Neural cell (in vitro differentiated cells): ENCODE measurements around the gene DBNDD1. TPM values are rescaled to one million over a fixed set of nuclear protein-coding genes. Genes with fewer than 3 reads are reported as not detected.
"Not testable (repeated sequence)": the region's sequence is repeated elsewhere in the genome, so short reads cannot be mapped to it uniquely, and the experiment has no call there.

ENCODE experiments used
- H2AFZ ChIP-seq: fragments of 200-600, 300-800 bp; sonication (generic), shearing (Covaris generic); 2 replicates; pipeline ENCODE4 v1.6.0; 2014; ENCODE audit warnings: low read depth, mild to moderate bottlenecking, antibody characterized with exemption, low read length, moderate library complexity
- H3F3A ChIP-seq: fragments of 200-600 bp; shearing (Covaris generic); 2 replicates; pipeline ENCODE4 v1.6.1; 2016; ENCODE audit warnings: mild to moderate bottlenecking, moderate library complexity, mixed read lengths, antibody characterized with exemption, low read length; ENCODE audit not compliant: insufficient read depth, poor library complexity, severe bottlenecking
- H3K27ac ChIP-seq: fragments of 200-600, 300-800 bp; sonication (generic), shearing (Covaris generic); 2 replicates; pipeline ENCODE4 v1.5.1; 2014; ENCODE audit warnings: mild to moderate bottlenecking, low read length, moderate library complexity
- H3K27me3 ChIP-seq: fragments of 300-800, 200-600 bp; sonication (generic), shearing (Covaris generic); 2 replicates; pipeline ENCODE4 v1.6.0; 2014; ENCODE audit warnings: mild to moderate bottlenecking, low read depth, low read length, moderate library complexity; ENCODE audit not compliant: insufficient read depth
- H3K36me3 ChIP-seq: fragments of 300-800, 200-600 bp; sonication (generic), shearing (Covaris generic); 2 replicates; pipeline ENCODE4 v1.5.1; 2014; ENCODE audit warnings: mild to moderate bottlenecking, antibody characterized with exemption, low read length, moderate library complexity; ENCODE audit not compliant: insufficient read depth
- H3K4me2 ChIP-seq: fragments of 300-800, 200-600 bp; sonication (generic), shearing (Covaris generic); 2 replicates; pipeline ENCODE4 v1.6.0; 2014; ENCODE audit warnings: mild to moderate bottlenecking, low read length
- H3K4me3 ChIP-seq: fragments of 300-800, 200-600 bp; sonication (generic), shearing (Covaris generic); 2 replicates; pipeline ENCODE4 v1.5.1; 2014; ENCODE audit warnings: mild to moderate bottlenecking, low read length, moderate library complexity
- H3K79me2 ChIP-seq: fragments of 200-600 bp; shearing (Covaris generic); replicated peaks from 2 replicates; pipeline ENCODE4 v1.6.0; 2014; ENCODE audit warnings: mild to moderate bottlenecking, low read length, moderate library complexity; ENCODE audit not compliant: insufficient read depth
- H3K9ac ChIP-seq: fragments of 300-800, 200-600 bp; sonication (generic), shearing (Covaris generic); 2 replicates; pipeline ENCODE4 v1.6.1; 2016; ENCODE audit warnings: mild to moderate bottlenecking, low read length, mixed read lengths
- H3K9me2 ChIP-seq: fragments of 200-600 bp; shearing (Covaris generic); 2 replicates; pipeline ENCODE4 v1.6.1; 2016; ENCODE audit warnings: mild to moderate bottlenecking, low read length, mixed read lengths; ENCODE audit not compliant: insufficient read depth
- H3K9me3 ChIP-seq: fragments of 200-600, 300-800 bp; sonication (generic), shearing (Covaris generic); 2 replicates; pipeline ENCODE4 v1.6.1; 2016; ENCODE audit warnings: mild to moderate bottlenecking, mixed run types, low read length, moderate library complexity, mixed read lengths
- H4K20me1 ChIP-seq: fragments of 200-600 bp; shearing (Covaris generic); 2 replicates; pipeline ENCODE4 v1.6.1; 2016; ENCODE audit warnings: mild to moderate bottlenecking, mixed run types; ENCODE audit not compliant: insufficient read depth
- EP300 ChIP-seq: fragments of 450-650 bp; conservative IDR thresholded peaks from 2 replicates; pipeline ENCODE4 v1.6.1; 2014; ENCODE audit warnings: antibody characterized with exemption, mild to moderate bottlenecking, moderate library complexity; ENCODE audit not compliant: poor library complexity, severe bottlenecking
- EZH2 ChIP-seq: fragments of 200-600, 300-800 bp; shearing (Covaris generic), sonication (generic); IDR thresholded peaks from 2 replicates; pipeline ENCODE4 v1.6.1; 2014; ENCODE audit warnings: antibody characterized with exemption, low read length, borderline replicate concordance, mild to moderate bottlenecking; ENCODE audit not compliant: insufficient read depth, poor library complexity, severe bottlenecking
- MXI1 ChIP-seq: fragments of 450-650 bp; conservative IDR thresholded peaks from 2 replicates; pipeline ENCODE4 v1.6.1; 2014; ENCODE audit warnings: antibody characterized with exemption, mild to moderate bottlenecking; ENCODE audit not compliant: poor library complexity, severe bottlenecking
- POLR2AphosphoS5 ChIP-seq: IDR thresholded peaks from 2 replicates; pipeline ENCODE4 v1.6.1; 2012
- RAD21 ChIP-seq: fragments of 450-650 bp; conservative IDR thresholded peaks from 2 replicates; pipeline ENCODE4 v1.6.1; 2014; ENCODE audit warnings: antibody characterized with exemption, mild to moderate bottlenecking, moderate library complexity
- SMC3 ChIP-seq: fragments of 450-650 bp; conservative IDR thresholded peaks from 2 replicates; pipeline ENCODE4 v1.6.1; 2014; ENCODE audit warnings: antibody characterized with exemption, mild to moderate bottlenecking, moderate library complexity; ENCODE audit not compliant: poor library complexity
- TAF1 ChIP-seq: IDR thresholded peaks from 2 replicates; pipeline ENCODE4 v1.6.1; 2012; ENCODE audit warnings: low read depth
- polyA plus RNA-seq: library from polyadenylated mRNA; depleted of rRNA; stranded (reverse); fragments of >200 nt; gene quantifications from 2 replicates; pipeline ENCODE4 v1.2.3, GENCODE V29; 2014
- TF ChIP-seq, protein P1 (sequence below): IDR thresholded peaks from 2 replicates; pipeline ENCODE4 v1.6.1; 2012; ENCODE audit warnings: borderline replicate concordance
- TF ChIP-seq, protein P2 (sequence below): fragments of 450-650 bp; IDR thresholded peaks from 2 replicates; pipeline ENCODE4 v1.5.1; 2014; ENCODE audit warnings: antibody characterized with exemption, mild to moderate bottlenecking, moderate library complexity; ENCODE audit not compliant: poor library complexity, severe bottlenecking

Gene DBNDD1
- polyA plus RNA-seq, 1 donor from 2014 or later = 15.4 TPM

DNA sequence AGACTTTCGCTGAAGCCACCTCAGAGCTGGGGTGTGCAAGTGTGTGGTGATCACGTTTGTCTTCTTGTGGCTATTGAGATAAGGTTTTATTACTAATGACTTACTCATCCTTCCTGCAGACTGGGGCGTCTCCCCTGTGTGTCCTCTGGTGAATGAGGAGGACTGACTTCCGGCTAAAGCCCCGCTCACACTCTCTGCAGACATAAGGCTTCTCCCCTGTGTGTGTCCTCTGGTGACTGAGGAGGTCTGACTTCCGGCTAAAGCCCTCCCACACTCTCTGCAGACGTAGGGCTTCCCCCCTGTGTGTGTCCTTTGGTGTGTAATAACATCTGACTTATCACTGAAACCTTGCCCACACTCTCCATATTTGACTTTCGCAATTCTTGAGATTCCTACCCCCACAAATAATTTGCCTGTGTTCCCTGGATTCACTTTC is 38.5 kb upstream of the DBNDD1 start:
- Histone ChIP-seq H3K9me3 (peaks cover 11% of the 10 kb centered on the region), H3K27me3 (no peaks in the 10 kb centered on the region), H3K27ac (no peak overlapping the region), H3K9ac (no peak overlapping the region), H3K79me2 (no peaks in the 10 kb centered on the region), H4K20me1 (no peaks in the 10 kb centered on the region), H3K36me3 (no peaks in the 10 kb centered on the region), H2AFZ (no peak overlapping the region), H3K9me2 (no peaks in the 10 kb centered on the region), H3F3A (no peaks in the 10 kb centered on the region), H3K4me3 (no peak overlapping the region), H3K4me2 (no peak overlapping the region)
- TF ChIP-seq SMC3 = no peak
- TF ChIP-seq MXI1 = no peak
- TF ChIP-seq TAF1 = no peak
- no peak for TF ChIP-seq RAD21
- TF ChIP-seq EZH2 = no peak
- TF ChIP-seq, protein P1, sequence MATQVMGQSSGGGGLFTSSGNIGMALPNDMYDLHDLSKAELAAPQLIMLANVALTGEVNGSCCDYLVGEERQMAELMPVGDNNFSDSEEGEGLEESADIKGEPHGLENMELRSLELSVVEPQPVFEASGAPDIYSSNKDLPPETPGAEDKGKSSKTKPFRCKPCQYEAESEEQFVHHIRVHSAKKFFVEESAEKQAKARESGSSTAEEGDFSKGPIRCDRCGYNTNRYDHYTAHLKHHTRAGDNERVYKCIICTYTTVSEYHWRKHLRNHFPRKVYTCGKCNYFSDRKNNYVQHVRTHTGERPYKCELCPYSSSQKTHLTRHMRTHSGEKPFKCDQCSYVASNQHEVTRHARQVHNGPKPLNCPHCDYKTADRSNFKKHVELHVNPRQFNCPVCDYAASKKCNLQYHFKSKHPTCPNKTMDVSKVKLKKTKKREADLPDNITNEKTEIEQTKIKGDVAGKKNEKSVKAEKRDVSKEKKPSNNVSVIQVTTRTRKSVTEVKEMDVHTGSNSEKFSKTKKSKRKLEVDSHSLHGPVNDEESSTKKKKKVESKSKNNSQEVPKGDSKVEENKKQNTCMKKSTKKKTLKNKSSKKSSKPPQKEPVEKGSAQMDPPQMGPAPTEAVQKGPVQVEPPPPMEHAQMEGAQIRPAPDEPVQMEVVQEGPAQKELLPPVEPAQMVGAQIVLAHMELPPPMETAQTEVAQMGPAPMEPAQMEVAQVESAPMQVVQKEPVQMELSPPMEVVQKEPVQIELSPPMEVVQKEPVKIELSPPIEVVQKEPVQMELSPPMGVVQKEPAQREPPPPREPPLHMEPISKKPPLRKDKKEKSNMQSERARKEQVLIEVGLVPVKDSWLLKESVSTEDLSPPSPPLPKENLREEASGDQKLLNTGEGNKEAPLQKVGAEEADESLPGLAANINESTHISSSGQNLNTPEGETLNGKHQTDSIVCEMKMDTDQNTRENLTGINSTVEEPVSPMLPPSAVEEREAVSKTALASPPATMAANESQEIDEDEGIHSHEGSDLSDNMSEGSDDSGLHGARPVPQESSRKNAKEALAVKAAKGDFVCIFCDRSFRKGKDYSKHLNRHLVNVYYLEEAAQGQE = no peak
- no peak for TF ChIP-seq POLR2AphosphoS5
- TF ChIP-seq EP300 = no peak
- TF ChIP-seq, protein P2, sequence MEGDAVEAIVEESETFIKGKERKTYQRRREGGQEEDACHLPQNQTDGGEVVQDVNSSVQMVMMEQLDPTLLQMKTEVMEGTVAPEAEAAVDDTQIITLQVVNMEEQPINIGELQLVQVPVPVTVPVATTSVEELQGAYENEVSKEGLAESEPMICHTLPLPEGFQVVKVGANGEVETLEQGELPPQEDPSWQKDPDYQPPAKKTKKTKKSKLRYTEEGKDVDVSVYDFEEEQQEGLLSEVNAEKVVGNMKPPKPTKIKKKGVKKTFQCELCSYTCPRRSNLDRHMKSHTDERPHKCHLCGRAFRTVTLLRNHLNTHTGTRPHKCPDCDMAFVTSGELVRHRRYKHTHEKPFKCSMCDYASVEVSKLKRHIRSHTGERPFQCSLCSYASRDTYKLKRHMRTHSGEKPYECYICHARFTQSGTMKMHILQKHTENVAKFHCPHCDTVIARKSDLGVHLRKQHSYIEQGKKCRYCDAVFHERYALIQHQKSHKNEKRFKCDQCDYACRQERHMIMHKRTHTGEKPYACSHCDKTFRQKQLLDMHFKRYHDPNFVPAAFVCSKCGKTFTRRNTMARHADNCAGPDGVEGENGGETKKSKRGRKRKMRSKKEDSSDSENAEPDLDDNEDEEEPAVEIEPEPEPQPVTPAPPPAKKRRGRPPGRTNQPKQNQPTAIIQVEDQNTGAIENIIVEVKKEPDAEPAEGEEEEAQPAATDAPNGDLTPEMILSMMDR = no peak

DNA sequence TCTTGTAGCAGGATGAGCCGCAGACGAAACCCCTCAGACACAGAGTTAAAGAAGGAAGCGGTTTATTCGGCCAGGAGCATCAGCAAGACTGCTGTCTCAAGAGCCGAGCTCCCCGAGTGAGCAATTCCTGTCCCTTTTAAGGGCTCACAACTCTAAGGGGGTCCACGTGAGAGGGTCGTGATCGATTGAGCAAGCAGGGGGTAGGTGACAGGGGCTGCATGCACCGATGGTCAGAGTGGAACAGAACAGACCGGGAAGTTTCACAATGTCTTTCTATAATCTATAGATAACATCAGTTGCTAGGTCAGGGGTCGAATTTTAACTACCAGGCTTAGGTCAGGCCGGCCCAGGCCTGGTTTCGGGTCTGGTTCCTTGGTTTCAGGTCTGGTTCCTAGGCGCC is 37.3 kb upstream of the DBNDD1 start:
- not testable (repeated sequence) for H4K20me1 ChIP-seq, H3K36me3 ChIP-seq, H3F3A ChIP-seq, H3K79me2 ChIP-seq, H3K27me3 ChIP-seq, H3K4me2 ChIP-seq, H3K27ac ChIP-seq, H3K9ac ChIP-seq, H3K9me2 ChIP-seq, H3K4me3 ChIP-seq, H2AFZ ChIP-seq
- peaks cover 11% of the 10 kb centered on the region for H3K9me3 ChIP-seq

GRCh38 chr16:90055371-90055770 is 36.1 kb upstream of the DBNDD1 start:
- no peaks in the 10 kb centered on the region for H3K27me3 ChIP-seq
- H3K79me2 ChIP-seq = no peaks in the 10 kb centered on the region

More at GRCh38 chr16:90055371-90055770, 36.1 kb upstream of the DBNDD1 start:
- Histone ChIP-seq H3K36me3 (no peaks in the 10 kb centered on the region), H3K4me2 (no peak overlapping the region), H3K4me3 (no peak overlapping the region), H4K20me1 (no peaks in the 10 kb centered on the region), H2AFZ (no peak overlapping the region), H3F3A (no peaks in the 10 kb centered on the region), H3K27ac (no peak overlapping the region), H3K9me3 (peaks cover 11% of the 10 kb centered on the region), H3K9me2 (no peaks in the 10 kb centered on the region), H3K9ac (no peak overlapping the region)
- TF ChIP-seq MXI1 = no peak
- TF ChIP-seq SMC3 = no peak
- TF ChIP-seq EZH2 = no peak
- TF ChIP-seq, protein P1 = no peak
- no peak for TF ChIP-seq EP300
- TF ChIP-seq, protein P2 = no peak
- no peak for TF ChIP-seq POLR2AphosphoS5
- TF ChIP-seq TAF1 = no peak
- TF ChIP-seq RAD21 = no peak
